ENCODE measurements around the gene CCDC184.

CCDC184 gene

GRCh38 chr12:48183091-48183875 is at the start of gene CCDC184:
TSS of gene CCDC184 (plus strand) at chr12:48183644. CDS start at chr12:48184123, 479 bp downstream.
- Histone ChIP-seq H3K27me3 (ENCODE audit: control insufficient read depth, low read length) (peaks cover 54% of the 10 kb centered on the region), H3K36me3 (ENCODE audit: control insufficient read depth, low read length) (no peaks in the 10 kb centered on the region), H3K79me2 (ENCODE audit: control insufficient read depth, low read length) (no peaks in the 10 kb centered on the region), H3K4me2 (ENCODE audit: low read length) (peak within 1 kb of the TSS; percentile 91), H3F3A (ENCODE audit: control insufficient read depth, insufficient read depth) (peaks cover 6% of the 10 kb centered on the region; the same call in 1 of the 2 replicates), H3K9me2 (replicated peaks; ENCODE audit: control insufficient read depth, low read length) (no peaks in the 10 kb centered on the region), H3K4me1 (ENCODE audit: control insufficient read depth, low read length) (peaks cover 25% of the 10 kb centered on the region), H3K9me3 (ENCODE audit: control insufficient read depth, insufficient read depth, low read length) (no peaks in the 10 kb centered on the region), H4K20me1 (ENCODE audit: control insufficient read depth, insufficient read depth, low read depth, low read length) (no peaks in the 10 kb centered on the region), H3K27ac (ENCODE audit: low read depth, low read length) (no peak within 1 kb of the TSS), H3K4me3 (ENCODE audit: low read length) (peak within 1 kb of the TSS; percentile 89)
- TF ChIP-seq EZH2phosphoT487 (IDR thresholded peaks at IDR 0.05; ENCODE audit: borderline replicate concordance, low read length), result no peak
- TF ChIP-seq CTCF (IDR thresholded peaks at IDR 0.05; ENCODE audit: low read depth, low read length, poor library complexity, severe bottlenecking), result peak; percentile 70

GRCh38 chr12:48135027-48135426 is 48.4 kb upstream of the CCDC184 start:
- no peak overlapping the region for H3K4me2 ChIP-seq (ENCODE audit: low read length)
- H3K4me1 ChIP-seq (ENCODE audit: control insufficient read depth, low read length), result no peaks in the 10 kb centered on the region
- H3K27me3 ChIP-seq (ENCODE audit: control insufficient read depth, low read length), result no peaks in the 10 kb centered on the region
- no peak overlapping the region for H3K27ac ChIP-seq (ENCODE audit: low read depth, low read length)
- H3F3A ChIP-seq (ENCODE audit: control insufficient read depth, insufficient read depth), result no peaks in the 10 kb centered on the region
- H3K36me3 ChIP-seq (ENCODE audit: control insufficient read depth, low read length), result peaks cover 88% of the 10 kb centered on the region
- H3K79me2 ChIP-seq (ENCODE audit: control insufficient read depth, low read length), result no peaks in the 10 kb centered on the region
- H3K4me3 ChIP-seq (ENCODE audit: low read length), result no peak overlapping the region
- H4K20me1 ChIP-seq (ENCODE audit: control insufficient read depth, insufficient read depth, low read depth, low read length), result no peaks in the 10 kb centered on the region
- TF ChIP-seq EZH2phosphoT487 (IDR thresholded peaks at IDR 0.05; ENCODE audit: borderline replicate concordance, low read length) (no peak), CTCF (IDR thresholded peaks at IDR 0.05; ENCODE audit: low read depth, low read length, poor library complexity, severe bottlenecking) (no peak)
- no peaks in the 10 kb centered on the region for H3K9me2 ChIP-seq (replicated peaks; ENCODE audit: control insufficient read depth, low read length)
- H3K9me3 ChIP-seq (ENCODE audit: control insufficient read depth, insufficient read depth, low read length), result no peaks in the 10 kb centered on the region

- no peaks in the 10 kb centered on the region for H3K79me2 ChIP-seq (ENCODE audit: control insufficient read depth, low read length)
- no peak overlapping the region for H3K4me2 ChIP-seq (ENCODE audit: low read length)
- no peaks in the 10 kb centered on the region for H4K20me1 ChIP-seq (ENCODE audit: control insufficient read depth, insufficient read depth, low read depth, low read length)
- H3K27ac ChIP-seq (ENCODE audit: low read depth, low read length), result no peak overlapping the region
- H3K36me3 ChIP-seq (ENCODE audit: control insufficient read depth, low read length), result peaks cover 98% of the 10 kb centered on the region
- TF ChIP-seq CTCF (IDR thresholded peaks at IDR 0.05; ENCODE audit: low read depth, low read length, poor library complexity, severe bottlenecking), result no peak
- TF ChIP-seq EZH2phosphoT487 (IDR thresholded peaks at IDR 0.05; ENCODE audit: borderline replicate concordance, low read length), result no peak
- H3K9me3 ChIP-seq (ENCODE audit: control insufficient read depth, insufficient read depth, low read length), result no peaks in the 10 kb centered on the region
- H3K4me3 ChIP-seq (ENCODE audit: low read length), result no peak overlapping the region
- peaks cover 3% of the 10 kb centered on the region for H3F3A ChIP-seq (ENCODE audit: control insufficient read depth, insufficient read depth)
- H3K27me3 ChIP-seq (ENCODE audit: control insufficient read depth, low read length), result no peaks in the 10 kb centered on the region
- H3K9me2 ChIP-seq (replicated peaks; ENCODE audit: control insufficient read depth, low read length), result no peaks in the 10 kb centered on the region
- no peaks in the 10 kb centered on the region for H3K4me1 ChIP-seq (ENCODE audit: control insufficient read depth, low read length)
Observed at GRCh38 chr12:48142818-48143674, 40.4 kb upstream of the CCDC184 start.

Data from DOHH2 (cell line).